ENCODE results near the gene BPI.

DNA sequence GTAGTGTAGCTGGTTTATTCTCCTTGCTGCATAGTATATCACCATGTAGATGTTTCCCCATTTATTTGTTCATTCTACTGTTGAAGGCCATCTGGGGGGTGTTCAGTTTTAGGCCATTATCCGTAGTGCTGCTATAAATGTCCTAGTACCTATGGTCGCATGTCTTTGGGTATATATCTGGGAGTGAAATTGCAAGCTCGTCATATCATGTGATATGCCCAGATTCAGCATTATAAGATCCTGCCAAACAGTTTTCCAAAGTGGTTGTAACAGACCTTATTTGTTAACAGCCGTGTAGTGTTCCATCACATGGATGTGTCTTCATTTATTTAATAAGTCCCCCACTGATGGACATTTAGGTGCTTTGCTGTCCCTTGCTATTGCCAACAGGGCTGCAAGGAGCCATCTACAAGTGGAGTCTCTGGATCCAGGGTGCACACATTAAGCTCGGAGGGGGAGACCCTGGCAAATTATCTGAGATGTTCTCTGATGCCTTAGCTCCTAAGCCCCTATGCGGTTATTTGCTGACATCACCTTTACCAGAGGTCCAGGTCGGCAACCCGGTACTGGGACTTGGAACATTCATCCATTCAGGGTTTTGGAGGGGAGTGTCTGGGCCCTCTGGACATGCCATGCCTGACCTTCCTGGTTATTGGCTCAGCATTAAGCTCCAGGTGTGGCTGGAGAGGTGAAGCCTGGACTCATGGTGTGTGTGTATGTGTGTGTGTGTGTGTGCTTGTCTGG, 59.2 kb downstream of the BPI start:
- no peak for TF ChIP-seq MAX (IDR thresholded peaks at IDR 0.05; ENCODE audit: low read depth, low read length)
- no peak for TF ChIP-seq CTCF (IDR thresholded peaks at IDR 0.05; ENCODE audit: low read depth, low read length)
- TF ChIP-seq POLR2A (IDR thresholded peaks at IDR 0.05; ENCODE audit: extremely low read depth, insufficient read length): no peak
- TF ChIP-seq MYC (IDR thresholded peaks at IDR 0.05; ENCODE audit: low read depth, low read length): no peak
